Vagina (tissue), 2 donors: ENCODE results near the gene KCNJ18.
"Not testable (repeated sequence)": the region's sequence is repeated elsewhere in the genome, so short reads cannot be mapped to it uniquely, and the experiment has no call there.

Experiments
- POLR2A ChIP-seq, 2 donors: fragments of 450-650 bp; IDR thresholded peaks; one replicate each; pipeline ENCODE4 v1.6.1; 2017; ENCODE audit warnings: antibody characterized with exemption in 2 of 2, mild to moderate bottlenecking in 2 of 2, moderate library complexity in 2 of 2
- POLR2AphosphoS5 ChIP-seq, 2 donors: sonication (generic); formaldehyde crosslinking; IDR thresholded peaks; one replicate each; pipeline ENCODE4 v1.9.0; 2017; ENCODE audit warnings: antibody characterized with exemption in 2 of 2, mild to moderate bottlenecking in 2 of 2, low read depth in 1 of 2; ENCODE audit not compliant: insufficient read depth in 1 of 2
- TF ChIP-seq, protein P1 (sequence below), 3 experiments: fragments of 450-650 bp in 2 of 3; fragments of 200-600 bp in 1 of 3; sonication (generic) in 1 of 3; IDR thresholded peaks; one replicate each; pipeline ENCODE4 v1.5.1; 2017 to 2019; ENCODE audit warnings: antibody characterized with exemption in 3 of 3, mild to moderate bottlenecking in 2 of 3, moderate library complexity in 2 of 3

- not testable (repeated sequence) for TF ChIP-seq POLR2AphosphoS5 (IDR thresholded peaks at IDR 0.05; ENCODE audit: insufficient read depth in 1 of 2, low read depth in 1 of 2); POLR2A (IDR thresholded peaks at IDR 0.05)
- TF ChIP-seq, protein P1, sequence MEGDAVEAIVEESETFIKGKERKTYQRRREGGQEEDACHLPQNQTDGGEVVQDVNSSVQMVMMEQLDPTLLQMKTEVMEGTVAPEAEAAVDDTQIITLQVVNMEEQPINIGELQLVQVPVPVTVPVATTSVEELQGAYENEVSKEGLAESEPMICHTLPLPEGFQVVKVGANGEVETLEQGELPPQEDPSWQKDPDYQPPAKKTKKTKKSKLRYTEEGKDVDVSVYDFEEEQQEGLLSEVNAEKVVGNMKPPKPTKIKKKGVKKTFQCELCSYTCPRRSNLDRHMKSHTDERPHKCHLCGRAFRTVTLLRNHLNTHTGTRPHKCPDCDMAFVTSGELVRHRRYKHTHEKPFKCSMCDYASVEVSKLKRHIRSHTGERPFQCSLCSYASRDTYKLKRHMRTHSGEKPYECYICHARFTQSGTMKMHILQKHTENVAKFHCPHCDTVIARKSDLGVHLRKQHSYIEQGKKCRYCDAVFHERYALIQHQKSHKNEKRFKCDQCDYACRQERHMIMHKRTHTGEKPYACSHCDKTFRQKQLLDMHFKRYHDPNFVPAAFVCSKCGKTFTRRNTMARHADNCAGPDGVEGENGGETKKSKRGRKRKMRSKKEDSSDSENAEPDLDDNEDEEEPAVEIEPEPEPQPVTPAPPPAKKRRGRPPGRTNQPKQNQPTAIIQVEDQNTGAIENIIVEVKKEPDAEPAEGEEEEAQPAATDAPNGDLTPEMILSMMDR (IDR thresholded peaks at IDR 0.05): not testable (repeated sequence)
Measured at GRCh38 chr17:21699573-21700236, 7.4 kb downstream of the KCNJ18 start.
